B cell (primary cell): Measurements from ENCODE around the gene UTS2R. TPM values are rescaled to one million over a fixed set of nuclear protein-coding genes. Genes with fewer than 3 reads are reported as not detected.

Experiments
- ATAC-seq: fragments of 200-7000 bp; cut with Tn5 transposase; one replicate; pipeline ENCODE4 v1.10.0; 2021; ENCODE audit warnings: low read depth, mild to moderate bottlenecking, moderate number of reproducible peaks, moderate library complexity
- CTCF ChIA-PET: fragments of 350-600 bp; sonication (Branson Sonifier 250); formaldehyde crosslinking; loops from one replicate; lab custom pipeline; 2021; ENCODE audit warnings: antibody characterized with exemption, inconsistent platforms; lab: Charles Lee
- POLR2A ChIA-PET: fragments of 350-600 bp; sonication (Branson Sonifier 250); formaldehyde crosslinking; loops from one replicate; lab custom pipeline; 2021; ENCODE audit warnings: antibody characterized with exemption; lab: Charles Lee
- DNase-seq: peaks from one replicate; pipeline ENCODE4 v3.0.0; 2013
- H2AFZ ChIP-seq: 2 replicates; pipeline ENCODE4 v1.6.1; 2012; ENCODE audit warnings: mild to moderate bottlenecking, low read depth, low read length; ENCODE audit not compliant: insufficient read depth, poor library complexity, severe bottlenecking
- H3K27ac ChIP-seq, 2 donors: 1 replicate in 1 of 2; 2 replicates in 1 of 2; pipeline ENCODE4 v1.5.1; 2012 to 2013; ENCODE audit warnings: low read length in 2 of 2, mild to moderate bottlenecking in 2 of 2, moderate library complexity in 1 of 2
- H3K27me3 ChIP-seq, 4 experiments: fragments of 200-600 bp in 1 of 4; sonication (generic) in 1 of 4; replicated peaks in 1 of 4; 1 replicate in 2 of 4; 2 replicates in 2 of 4; pipeline versions ENCODE4 v1.6.1 to v1.7.0; 2013 to 2016; ENCODE audit warnings: low read length in 3 of 4, mild to moderate bottlenecking in 2 of 4, mixed read lengths in 1 of 4, moderate library complexity in 1 of 4; ENCODE audit not compliant: insufficient read depth in 4 of 4, control insufficient read depth in 3 of 4; ENCODE audit errors: control extremely low read depth in 1 of 4
- H3K36me3 ChIP-seq, 2 experiments: replicated peaks in 1 of 2; 1 replicate in 1 of 2; 2 replicates in 1 of 2; pipeline versions ENCODE4 v1.6.1 to v1.7.1; 2013; ENCODE audit warnings: low read length in 1 of 2; ENCODE audit not compliant: insufficient read depth in 2 of 2, control insufficient read depth in 1 of 2; ENCODE audit errors: control extremely low read depth in 1 of 2, extremely low read depth in 1 of 2
- H3K4me1 ChIP-seq, 2 donors: fragments of 200-600 bp in 1 of 2; sonication (generic) in 1 of 2; 1 replicate in 1 of 2; 2 replicates in 1 of 2; pipeline versions ENCODE4 v1.5.1 to v1.6.1; 2013 to 2017; ENCODE audit warnings: low read length in 2 of 2; ENCODE audit not compliant: control insufficient read depth in 2 of 2, insufficient read depth in 2 of 2
- H3K4me2 ChIP-seq: replicated peaks from 2 replicates; pipeline ENCODE3; 2012; ENCODE audit warnings: mild to moderate bottlenecking, low read depth, low read length; ENCODE audit not compliant: poor library complexity, severe bottlenecking
- H3K4me3 ChIP-seq, 5 experiments: fragments of 200-600 bp in 1 of 5; sonication (generic) in 1 of 5; 1 replicate in 3 of 5; 2 replicates in 2 of 5; pipeline versions ENCODE4 v1.5.1 to v1.7.0; 2011 to 2016; ENCODE audit warnings: low read length in 4 of 5, mild to moderate bottlenecking in 4 of 5, low read depth in 2 of 5, control low read depth in 1 of 5, moderate library complexity in 1 of 5; ENCODE audit not compliant: insufficient read depth in 1 of 5; ENCODE audit errors: control extremely low read depth in 1 of 5, extremely low read depth in 1 of 5
- H3K79me2 ChIP-seq: fragments of 200-600 bp; sonication (generic); one replicate; pipeline ENCODE4 v1.6.0; 2016; ENCODE audit warnings: low read length; ENCODE audit not compliant: control insufficient read depth, insufficient read depth
- H3K9ac ChIP-seq: fragments of 200-600 bp; sonication (generic); 2 replicates; pipeline ENCODE4 v1.6.1; 2017; ENCODE audit warnings: mild to moderate bottlenecking, low read length, moderate library complexity
- H3K9me3 ChIP-seq, 3 donors: one replicate each; pipeline versions ENCODE4 v1.6.1 to v1.7.1; 2013; ENCODE audit warnings: low read length in 2 of 3; ENCODE audit not compliant: control insufficient read depth in 2 of 3, insufficient read depth in 1 of 3; ENCODE audit errors: control extremely low read depth in 1 of 3
- H4K20me1 ChIP-seq: 2 replicates; pipeline ENCODE4 v1.6.0; 2012; ENCODE audit warnings: mild to moderate bottlenecking, low read length; ENCODE audit not compliant: insufficient read depth, control insufficient read depth, poor library complexity, severe bottlenecking
- H3K27ac Mint-ChIP-seq: one replicate; pipeline ENCODE4 v1.8.0; 2021; ENCODE audit warnings: mixed read lengths
- H3K27me3 Mint-ChIP-seq: one replicate; pipeline ENCODE4 v1.8.0; 2021; ENCODE audit warnings: mixed read lengths
- H3K4me1 Mint-ChIP-seq: one replicate; pipeline ENCODE4 v1.8.0; 2021; ENCODE audit warnings: mixed read lengths
- H3K4me3 Mint-ChIP-seq: one replicate; pipeline ENCODE4 v1.8.0; 2021; ENCODE audit warnings: mixed read lengths
- H3K9me3 Mint-ChIP-seq: one replicate; pipeline ENCODE4 v1.8.0; 2022; ENCODE audit warnings: mixed read lengths; ENCODE audit not compliant: insufficient read depth
- EZH2 ChIP-seq: IDR thresholded peaks from 2 replicates; pipeline ENCODE4 v1.6.1; 2012; ENCODE audit warnings: borderline replicate concordance, low read depth, mild to moderate bottlenecking, moderate library complexity, low read length; ENCODE audit not compliant: insufficient read depth, poor library complexity, severe bottlenecking
- WGBS: methylation state at CpG from one replicate; pipeline ENCODE4 v1.1.5; 2013; ENCODE audit warnings: missing lambda C conversion rate; ENCODE audit not compliant: insufficient coverage; 5-methylcytosine and 5-hydroxymethylcytosine counted together
- intact Hi-C: fragments of 100-400 bp; cut with micrococcal nuclease; formaldehyde crosslinking; loops from one replicate; pipeline ENCODE4 v1.10.0; 2022
- polyA plus RNA-seq: library from polyadenylated mRNA; depleted of rRNA; stranded (reverse); fragments of >200 nt; gene quantifications from 2 replicates; pipeline ENCODE4 v1.2.3, GENCODE V29; 2012
- total RNA-seq, 2 donors: library from RNA; stranded (reverse); fragments of 120-200 nt in 1 of 2; gene quantifications; 1 replicate in 1 of 2; 2 replicates in 1 of 2; pipeline versions ENCODE4 v1.2.3 to v1.2.4, GENCODE V29; 2013 to 2022
- TF ChIP-seq, protein P1 (sequence below): fragments of 200-600 bp; IDR thresholded peaks from one replicate; pipeline ENCODE4 v1.8.0; 2022; ENCODE audit warnings: antibody characterized with exemption, mild to moderate bottlenecking

Gene UTS2R
- total and polyA plus RNA-seq, 2 donors (not counting 1 experiment from before 2014, with no cell fraction given): 0.86 TPM; not detected in 1

GRCh38 chr17:82331345-82331939 lies 40.1 kb upstream of the UTS2R start:
- no peaks in the 10 kb centered on the region for H3K36me3 ChIP-seq
- H3K9me3 ChIP-seq: peaks cover 0 to 19% (median 0%) of the 10 kb centered on the region in 3 donors
- H3K27ac ChIP-seq: no peak overlapping the region
- H3K27me3 ChIP-seq: peaks cover 0 to 72% (median 24%) of the 10 kb centered on the region in 4 experiments
- Mint-ChIP-seq H3K4me3 (no peak overlapping the region), H3K27ac (no peak overlapping the region), H3K27me3 (peaks cover 12% of the 10 kb centered on the region), H3K4me1 (peaks cover 24% of the 10 kb centered on the region), H3K9me3 (no peaks in the 10 kb centered on the region)
- no peaks in the 10 kb centered on the region for H3K79me2 ChIP-seq
- no peak for ATAC-seq
- no peak overlapping the region for H3K4me2 ChIP-seq
- intact Hi-C loops: no loop called here
- H3K9ac ChIP-seq: no peak overlapping the region
- TF ChIP-seq EZH2: no peak
- TF ChIP-seq, protein P1, sequence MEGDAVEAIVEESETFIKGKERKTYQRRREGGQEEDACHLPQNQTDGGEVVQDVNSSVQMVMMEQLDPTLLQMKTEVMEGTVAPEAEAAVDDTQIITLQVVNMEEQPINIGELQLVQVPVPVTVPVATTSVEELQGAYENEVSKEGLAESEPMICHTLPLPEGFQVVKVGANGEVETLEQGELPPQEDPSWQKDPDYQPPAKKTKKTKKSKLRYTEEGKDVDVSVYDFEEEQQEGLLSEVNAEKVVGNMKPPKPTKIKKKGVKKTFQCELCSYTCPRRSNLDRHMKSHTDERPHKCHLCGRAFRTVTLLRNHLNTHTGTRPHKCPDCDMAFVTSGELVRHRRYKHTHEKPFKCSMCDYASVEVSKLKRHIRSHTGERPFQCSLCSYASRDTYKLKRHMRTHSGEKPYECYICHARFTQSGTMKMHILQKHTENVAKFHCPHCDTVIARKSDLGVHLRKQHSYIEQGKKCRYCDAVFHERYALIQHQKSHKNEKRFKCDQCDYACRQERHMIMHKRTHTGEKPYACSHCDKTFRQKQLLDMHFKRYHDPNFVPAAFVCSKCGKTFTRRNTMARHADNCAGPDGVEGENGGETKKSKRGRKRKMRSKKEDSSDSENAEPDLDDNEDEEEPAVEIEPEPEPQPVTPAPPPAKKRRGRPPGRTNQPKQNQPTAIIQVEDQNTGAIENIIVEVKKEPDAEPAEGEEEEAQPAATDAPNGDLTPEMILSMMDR: no peak
- no peaks in the 10 kb centered on the region for H4K20me1 ChIP-seq
- WGBS: 98% methylated on average over 21 of the region's 25 CpGs
- H3K4me1 ChIP-seq: peaks cover 26 to 37% of the 10 kb centered on the region in 2 donors
- H3K4me3 ChIP-seq: no peak overlapping the region
- no peak for DNase-seq
- POLR2A ChIA-PET: no interaction called here
- H2AFZ ChIP-seq: no peak overlapping the region
- CTCF ChIA-PET: interaction anchor here (1.6 kb wide), 1 partner anchor 31 kb away, joined by 3 read pairs; no protein-coding TSS in a partner anchor

DNA sequence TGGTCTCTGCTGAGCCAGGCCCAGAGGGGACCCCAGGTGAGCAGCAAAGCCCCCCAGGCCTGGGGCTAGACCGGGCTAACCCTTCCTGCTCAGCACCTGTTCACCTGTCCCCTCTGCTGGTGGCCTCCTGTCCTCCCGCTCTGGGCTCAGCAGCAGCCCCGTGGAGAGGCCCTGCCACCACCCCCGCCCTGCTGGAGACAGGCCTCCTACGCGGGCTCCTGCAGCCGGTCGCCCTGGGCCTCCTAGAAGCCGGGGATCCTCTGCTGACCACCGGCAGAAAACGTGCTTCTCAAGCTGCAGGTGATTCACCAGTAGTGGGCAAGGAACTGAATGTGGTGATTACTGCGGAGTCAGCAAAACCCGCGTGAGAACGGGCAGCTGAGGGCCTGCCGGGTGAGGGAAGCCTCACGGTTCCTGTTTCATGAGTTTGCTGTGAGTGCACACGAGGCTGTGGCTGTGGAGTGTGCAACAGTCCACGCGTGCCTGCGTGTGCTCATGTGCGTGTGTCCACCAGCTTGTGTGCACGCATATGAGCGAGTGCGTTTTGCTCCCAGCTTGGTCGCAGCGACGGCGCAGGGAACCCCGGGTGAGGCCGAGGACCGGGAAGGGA lies 38.8 kb upstream of the UTS2R start:
- peaks cover 0 to 19% (median 0%) of the 10 kb centered on the region in 3 donors for H3K9me3 ChIP-seq
- Mint-ChIP-seq H3K4me1 (peaks cover 24% of the 10 kb centered on the region), H3K27ac (peak overlapping the region; percentile 53), H3K9me3 (no peaks in the 10 kb centered on the region), H3K27me3 (peaks cover 8% of the 10 kb centered on the region), H3K4me3 (peak overlapping the region; percentile 95)
- TF ChIP-seq EZH2: no peak
- TF ChIP-seq, protein P1: no peak
- H3K27ac ChIP-seq: no peak overlapping the region
- ChIA-PET CTCF (interaction anchor here (0.6 to 2.0 kb wide), 5 partner anchors 17 to 148 kb away, joined by 3 to 5 read pairs (median 4); no protein-coding TSS in a partner anchor), POLR2A (interaction anchor here (1.9 kb wide), 1 partner anchor 35 kb away, joined by 6 read pairs; no protein-coding TSS in a partner anchor)
- peak; percentile 71 for DNase-seq
- H3K4me3 ChIP-seq: peak overlapping the region; percentile 5 to 53 (median 49)
- no peaks in the 10 kb centered on the region for H4K20me1 ChIP-seq
- H3K4me2 ChIP-seq: peak overlapping the region; percentile 80
- peak overlapping the region; percentile 33 for H2AFZ ChIP-seq
- no peaks in the 10 kb centered on the region for H3K36me3 ChIP-seq
- peaks cover 0 to 61% (median 22%) of the 10 kb centered on the region in 4 experiments for H3K27me3 ChIP-seq
- WGBS: 17% methylated on average over 32 of the region's 32 CpGs
- peak; percentile 56 for ATAC-seq
- peak overlapping the region; percentile 51 for H3K9ac ChIP-seq
- no peaks in the 10 kb centered on the region for H3K79me2 ChIP-seq
- intact Hi-C loops: no loop called here
- peaks cover 26 to 37% of the 10 kb centered on the region in 2 donors for H3K4me1 ChIP-seq
